ENCODE data around the gene PRUNE2. TPM values are rescaled to one million over a fixed set of nuclear protein-coding genes. Genes with fewer than 3 reads are reported as not detected.

PRUNE2 gene
- total RNA-seq, 2 donors from 2014 or later: 357 to 477 TPM

DNA sequence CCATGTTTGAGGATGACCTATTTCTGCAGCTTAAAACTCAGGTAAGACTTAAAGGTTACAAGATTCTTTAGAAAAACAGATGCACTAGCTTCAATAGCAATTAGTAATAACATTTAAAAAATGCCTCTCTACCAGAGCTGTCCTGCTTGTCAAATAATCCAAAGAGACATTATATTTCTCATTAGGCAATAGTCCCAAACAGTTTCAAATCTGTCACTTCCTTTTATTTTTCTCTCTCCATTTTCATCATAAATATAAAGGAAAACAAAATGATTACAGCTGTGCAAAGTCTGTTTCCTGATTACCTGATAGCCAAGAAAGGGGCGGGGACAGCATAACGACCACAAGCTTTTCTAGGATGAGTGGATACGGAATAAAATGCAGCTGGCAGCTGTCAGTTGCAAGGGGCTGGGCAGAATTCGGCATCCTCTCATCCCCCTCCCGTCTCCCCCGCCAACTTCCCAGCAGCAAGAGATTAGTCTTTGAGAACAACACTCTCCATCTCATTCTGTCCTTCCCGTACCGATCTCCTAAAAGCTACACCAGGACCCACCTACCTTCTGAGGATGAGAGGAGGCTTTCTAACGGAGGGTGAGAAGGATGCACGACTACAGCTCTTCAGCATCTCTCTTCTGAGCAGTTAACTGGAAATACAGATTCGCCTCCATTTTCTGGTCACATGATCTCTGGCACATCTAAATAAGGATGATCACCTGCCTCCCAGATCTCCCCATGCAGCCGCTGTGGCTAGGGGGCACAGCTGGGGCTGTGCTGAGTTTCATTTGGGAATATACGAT lies 214.2 kb downstream of the PRUNE2 start:
- no peak for DNase-seq (ENCODE audit: low spot score)
- intact Hi-C loops (cut with DNase I): no loop called here

DNA sequence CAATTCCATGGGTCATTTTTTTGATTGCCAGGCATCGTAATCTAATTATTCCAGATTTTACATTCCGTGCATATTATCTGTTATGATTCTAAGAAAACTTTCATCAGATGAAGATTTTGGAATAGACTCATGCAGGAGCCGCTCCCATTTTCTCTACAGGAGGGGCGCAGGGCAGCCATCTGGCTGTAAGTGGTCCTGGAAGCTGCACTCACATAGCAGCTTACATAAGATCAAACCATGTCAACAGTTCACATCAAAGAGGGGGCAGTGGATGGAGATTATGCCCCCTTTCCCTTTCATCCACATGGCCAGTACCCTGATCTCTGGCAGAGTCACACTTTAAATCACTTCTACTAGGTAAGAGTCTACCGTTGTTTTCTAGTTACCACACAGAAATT lies 214.9 kb downstream of the PRUNE2 start:
- DNase-seq (ENCODE audit: low spot score): no peak
- intact Hi-C loops (cut with DNase I): no loop called here

DNA sequence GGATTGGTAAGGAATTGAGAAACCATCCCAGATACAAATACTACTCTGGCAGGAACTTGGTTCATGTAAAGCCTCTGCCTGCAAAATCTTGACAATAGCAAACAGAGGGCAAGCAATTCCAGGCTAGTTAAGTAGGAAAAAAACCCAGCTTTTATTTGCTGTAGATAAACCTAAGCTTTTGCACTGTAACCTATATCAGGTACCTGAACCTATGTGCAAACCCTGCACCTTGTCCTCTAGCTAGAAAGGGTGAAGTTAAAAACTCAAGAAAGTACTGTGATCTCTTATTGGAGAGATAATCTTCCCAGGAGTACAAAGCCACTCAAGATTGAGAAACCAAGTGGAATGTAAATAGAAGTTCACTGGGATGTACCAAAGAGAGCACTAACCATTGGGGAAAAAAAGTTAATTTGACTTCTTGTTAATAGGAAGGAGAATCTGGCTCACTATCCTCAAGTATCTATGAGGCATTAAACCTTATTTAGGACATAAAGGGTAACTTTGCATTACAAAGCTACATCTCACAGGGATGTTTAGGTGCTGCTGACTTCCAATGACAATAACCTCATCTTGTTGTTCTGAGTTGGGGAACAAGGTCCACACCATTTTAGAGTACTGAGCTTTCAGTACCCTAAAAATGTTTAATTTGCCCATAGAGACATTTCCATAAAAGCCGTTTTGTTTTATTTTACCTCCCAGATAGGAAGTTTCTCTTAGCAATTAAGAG lies 215.5 kb downstream of the PRUNE2 start:
- intact Hi-C loops (cut with DNase I): no loop called here
- DNase-seq (ENCODE audit: low spot score): no peak

DNA sequence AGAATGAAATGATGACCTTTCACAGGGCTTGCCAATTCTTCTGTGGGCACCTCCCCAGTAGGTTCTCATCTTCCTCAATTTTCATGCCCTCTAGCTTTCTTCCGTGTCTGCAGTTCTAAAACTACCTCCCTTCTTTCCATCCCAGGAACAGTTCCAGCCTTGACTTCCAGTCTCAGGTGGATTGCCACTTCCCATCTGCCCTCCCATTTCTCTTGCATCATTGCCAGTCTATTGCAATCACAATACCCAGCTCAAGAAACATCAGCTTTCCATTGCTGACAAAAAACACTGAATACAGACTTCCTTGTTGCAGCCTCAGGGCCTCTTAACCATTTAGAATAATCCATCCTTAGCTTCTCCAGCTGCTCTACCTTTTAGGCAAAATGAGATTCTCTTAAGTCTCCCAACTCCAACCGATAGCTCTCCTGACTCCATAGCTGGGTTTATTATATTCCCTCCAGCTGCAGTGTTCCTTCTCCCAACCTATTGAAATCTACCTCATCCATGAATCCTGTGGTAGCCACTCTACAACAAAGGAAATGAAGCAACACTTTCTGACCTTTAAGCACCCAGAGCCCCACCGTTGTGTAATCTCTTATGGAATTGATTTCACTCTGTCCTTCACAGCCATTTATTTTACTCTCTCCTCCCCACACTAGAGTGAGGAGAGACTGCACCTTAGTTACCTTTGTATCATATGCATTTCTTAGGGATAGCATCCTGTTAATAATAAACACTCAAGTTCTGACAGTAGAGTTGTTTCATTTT lies 217.3 kb downstream of the PRUNE2 start:
- intact Hi-C loops (cut with DNase I): no loop called here
- no peak for DNase-seq (ENCODE audit: low spot score)

DNA sequence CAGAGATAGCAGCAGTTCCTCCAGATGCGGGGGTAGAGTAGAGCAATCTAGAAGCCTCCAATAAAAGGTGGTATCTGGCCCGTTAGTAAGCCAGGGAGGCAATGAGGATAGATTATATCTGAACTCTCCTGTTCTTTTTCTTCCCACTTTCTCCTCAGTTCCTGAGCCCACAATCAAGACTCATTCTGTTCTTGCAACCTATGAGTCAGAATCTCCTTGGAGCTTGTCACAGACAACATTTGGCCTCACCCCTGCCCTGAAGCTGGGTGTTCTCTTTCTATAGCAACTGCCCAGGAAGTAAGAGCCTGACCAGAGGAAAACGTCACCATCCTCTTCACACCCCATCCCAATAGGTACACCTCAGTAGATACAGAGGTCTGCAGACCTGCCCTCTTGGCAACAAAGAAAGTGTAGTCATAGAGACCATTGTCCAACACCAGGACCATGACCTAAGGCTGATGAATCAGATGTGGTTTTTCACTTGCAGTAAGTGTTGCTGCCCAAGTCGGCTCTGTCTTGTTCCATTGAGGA lies 218.0 kb downstream of the PRUNE2 start:
- intact Hi-C loops (cut with DNase I): no loop called here
- DNase-seq (ENCODE audit: low spot score): no peak

DNA sequence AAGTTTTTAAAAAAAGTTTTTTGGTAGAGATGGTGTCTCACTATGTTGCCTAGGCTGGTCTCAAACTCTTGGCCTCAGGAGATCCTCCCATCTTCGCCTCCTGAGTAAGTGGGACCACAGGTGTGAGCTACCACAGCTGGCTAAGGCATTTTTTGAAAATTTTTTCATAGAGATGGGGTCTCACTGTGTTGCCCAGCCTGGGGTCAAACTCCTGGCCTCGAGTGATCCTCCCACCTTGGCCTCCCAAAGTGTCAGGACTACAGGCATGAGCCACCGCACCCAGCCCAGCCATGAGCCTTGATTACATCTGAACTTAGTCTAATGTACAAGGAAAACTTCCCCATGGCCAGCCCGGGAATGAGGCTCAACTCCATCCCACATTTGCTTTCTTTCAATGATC lies 219.2 kb downstream of the PRUNE2 start:
- intact Hi-C loops (cut with DNase I): no loop called here
- no peak for DNase-seq (ENCODE audit: low spot score)

DNA sequence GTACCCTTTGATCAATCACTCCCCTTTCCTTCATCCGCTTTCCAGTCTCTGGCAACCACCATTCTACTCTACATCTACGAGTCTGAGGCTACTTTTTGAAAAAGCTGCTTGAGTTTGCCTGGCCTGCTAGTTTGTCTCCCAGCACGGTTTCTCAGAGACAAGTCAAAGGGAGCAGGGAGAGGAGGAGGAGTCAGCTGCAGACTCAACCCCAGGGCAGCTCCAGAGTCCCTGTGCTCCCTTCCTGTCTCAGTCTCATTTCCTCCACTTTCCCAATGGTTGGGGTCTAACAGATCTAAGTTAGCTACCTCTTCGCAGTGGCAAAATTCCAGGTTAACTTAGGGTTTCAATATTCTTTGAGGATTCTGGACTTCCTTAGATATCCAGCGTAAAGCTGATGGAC lies 221.7 kb downstream of the PRUNE2 start:
- no peak for DNase-seq (ENCODE audit: low spot score)
- intact Hi-C loops (cut with DNase I): no loop called here

DNA sequence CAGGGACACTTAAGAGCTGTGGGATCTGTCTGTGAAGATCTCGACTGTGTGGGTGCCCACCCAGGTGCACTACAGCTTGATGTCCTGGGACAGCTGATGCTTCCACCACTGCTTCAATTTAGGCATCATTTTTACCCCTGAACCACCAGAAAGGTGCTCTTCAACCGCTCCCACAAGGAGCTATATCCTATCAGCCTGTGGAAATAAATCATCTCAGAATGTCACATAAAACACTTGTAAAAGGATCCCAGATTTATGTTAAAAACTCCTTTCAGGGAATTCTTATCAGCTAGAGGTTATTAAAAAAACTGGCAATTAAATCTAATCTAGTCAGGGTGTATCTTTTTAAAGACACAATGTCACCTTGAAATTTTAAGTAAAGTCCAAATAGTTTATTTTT lies 224.4 kb downstream of the PRUNE2 start:
- no peak for DNase-seq (ENCODE audit: low spot score)
- intact Hi-C loops (cut with DNase I): no loop called here

DNA sequence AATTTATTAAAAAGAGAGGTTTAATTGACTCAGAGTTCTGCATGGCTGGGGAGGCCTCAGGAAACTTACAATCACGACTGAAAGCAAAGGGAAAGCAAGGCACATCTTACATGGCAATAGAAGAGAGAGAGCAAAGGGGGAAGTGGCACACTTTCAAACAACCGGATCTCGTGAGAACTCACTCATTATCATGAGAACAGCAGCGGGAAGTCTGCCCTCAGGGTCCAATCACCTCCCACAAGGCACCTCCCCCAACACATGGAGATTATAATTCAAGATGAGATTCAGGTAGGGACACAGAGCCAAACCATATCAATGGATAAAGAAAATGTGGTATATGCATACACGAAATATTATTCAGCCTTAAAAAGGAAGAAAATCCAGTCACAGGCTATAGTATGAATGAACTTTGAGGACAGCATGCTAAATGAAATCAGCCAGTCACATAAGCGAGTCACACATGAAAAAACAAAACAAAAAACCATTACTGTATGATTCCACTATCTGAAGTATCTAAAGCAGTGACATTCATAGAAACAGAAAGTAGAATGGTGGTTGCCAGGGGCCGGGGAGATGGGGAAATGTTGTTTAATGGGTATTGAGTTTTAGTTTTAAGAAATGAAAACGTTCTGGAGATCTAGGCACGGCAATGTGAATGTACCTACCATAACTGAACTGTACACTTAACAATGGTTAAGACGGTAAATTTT lies 225.0 kb downstream of the PRUNE2 start:
- no peak for DNase-seq (ENCODE audit: low spot score)
- intact Hi-C loops (cut with DNase I): no loop called here

DNA sequence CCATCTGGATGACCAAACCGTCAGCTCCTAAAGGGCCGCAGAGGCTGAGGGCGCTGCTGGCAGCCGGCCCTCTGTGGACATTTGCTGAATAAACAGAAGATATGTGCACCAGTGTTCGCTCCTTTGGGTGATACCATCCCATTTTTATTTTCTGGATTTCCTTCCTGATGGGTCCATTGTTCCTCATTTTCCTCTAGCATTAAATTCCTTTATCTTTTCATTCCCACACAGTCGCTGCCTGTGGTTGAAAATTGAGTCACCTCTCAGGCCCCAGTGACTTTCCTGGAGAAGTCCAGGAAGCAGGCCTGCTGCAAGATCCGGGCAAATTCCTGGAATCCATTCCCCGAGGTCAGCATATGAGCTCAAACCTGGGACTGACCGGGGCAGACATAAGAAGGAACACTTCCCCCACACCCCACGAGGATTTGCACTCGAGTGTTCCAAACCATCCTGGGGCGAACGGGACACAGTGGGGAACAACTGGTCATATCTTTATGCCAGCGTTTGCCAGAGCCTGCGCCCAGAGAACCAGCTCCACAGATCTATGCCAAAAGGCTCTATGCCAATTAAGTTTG lies 228.3 kb downstream of the PRUNE2 start:
- no peak for DNase-seq (ENCODE audit: low spot score)
- intact Hi-C loops (cut with DNase I): no loop called here

DNA sequence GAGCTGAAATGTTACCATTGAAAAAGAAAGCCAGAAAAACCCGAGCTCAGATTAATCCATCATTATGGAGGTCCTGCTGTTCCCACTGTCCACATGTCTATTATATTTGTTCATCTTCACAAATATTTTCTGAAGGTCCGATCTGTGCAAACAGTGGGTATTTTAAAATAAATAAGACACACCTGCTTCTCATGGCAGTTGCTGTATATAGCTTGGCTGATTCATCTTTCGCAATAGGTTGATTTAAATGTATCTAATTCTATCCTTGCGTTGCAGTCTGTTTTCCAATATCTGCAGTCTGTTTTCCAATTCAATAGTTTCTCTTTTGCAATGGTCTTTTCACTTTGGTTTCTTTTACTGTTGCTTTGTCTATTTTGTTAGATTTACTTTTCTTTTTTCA lies 229.1 kb downstream of the PRUNE2 start:
- DNase-seq (ENCODE audit: low spot score): no peak
- intact Hi-C loops (cut with DNase I): no loop called here

DNA sequence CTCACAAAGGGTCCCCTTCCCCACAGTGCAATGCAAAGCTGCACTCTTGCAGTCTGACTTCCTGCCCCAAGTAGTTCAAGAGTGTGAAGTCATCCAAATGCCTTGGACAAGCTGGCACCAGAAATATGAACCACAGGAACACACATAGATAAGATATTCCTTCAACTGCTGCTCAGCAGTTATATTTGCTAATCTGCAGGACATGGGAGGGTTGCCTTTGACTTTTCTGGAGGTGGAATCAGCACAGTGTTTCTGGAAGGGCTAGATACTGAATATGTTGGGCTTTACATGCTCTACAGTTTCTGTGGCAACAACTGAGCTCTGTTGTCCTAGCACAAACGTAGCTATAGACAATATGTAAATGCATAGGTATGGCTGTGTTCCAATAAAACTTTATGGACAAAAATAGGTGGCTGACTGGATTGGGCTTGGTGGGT lies 238.4 kb downstream of the PRUNE2 start:
- intact Hi-C loops (cut with DNase I): loop anchor here in 1 of 2 donors (5.0 kb wide), 1 partner anchor 35 kb away; no protein-coding TSS in a partner anchor
- no peak for DNase-seq (ENCODE audit: low spot score)

DNA sequence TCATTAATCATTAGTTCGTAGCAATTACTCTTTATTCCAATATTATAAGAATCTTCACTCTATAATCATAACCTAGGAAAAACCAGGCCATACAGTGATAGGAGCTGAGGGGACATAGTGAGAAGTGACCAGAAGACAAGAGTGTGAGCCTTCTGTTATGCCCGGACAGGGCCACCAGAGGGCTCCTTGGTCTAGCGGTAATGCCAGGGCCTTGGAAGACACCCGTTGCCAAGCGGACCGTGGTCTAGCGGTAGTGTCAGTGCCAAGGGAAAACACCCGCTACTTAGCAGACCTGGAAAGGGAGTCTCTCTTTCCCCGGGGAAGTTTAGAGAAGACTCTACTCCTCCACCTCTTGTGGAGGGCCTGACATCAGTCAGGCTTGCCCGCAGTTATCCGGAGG lies 239.9 kb downstream of the PRUNE2 start:
- intact Hi-C loops (cut with DNase I): loop anchor here in 1 of 2 donors (5.0 kb wide), 1 partner anchor 36 kb away; no protein-coding TSS in a partner anchor
- DNase-seq (ENCODE audit: low spot score): peak; percentile 86

DNA sequence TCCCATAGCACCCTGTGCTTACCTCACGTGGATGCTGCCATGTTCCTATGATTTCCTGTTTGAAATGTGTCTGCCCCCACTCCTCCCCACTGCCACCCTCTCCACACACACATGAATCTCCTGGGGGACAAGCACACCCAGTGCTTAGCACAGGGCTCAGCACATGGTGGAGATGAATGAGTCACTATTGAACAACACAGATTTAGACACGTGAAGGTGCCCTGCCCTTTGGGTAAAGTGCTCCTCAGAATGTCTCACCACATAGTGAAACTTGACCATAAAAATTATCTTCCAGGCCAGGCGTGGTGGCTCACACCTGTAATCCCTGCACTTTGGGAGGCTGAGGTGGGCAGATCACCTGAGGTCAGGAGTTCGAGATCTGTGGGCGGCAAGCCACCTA lies 240.5 kb downstream of the PRUNE2 start:
- DNase-seq (ENCODE audit: low spot score): no peak
- intact Hi-C loops (cut with DNase I): loop anchor here in 1 of 2 donors (5.0 kb wide), 1 partner anchor 37 kb away; no protein-coding TSS in a partner anchor

DNA sequence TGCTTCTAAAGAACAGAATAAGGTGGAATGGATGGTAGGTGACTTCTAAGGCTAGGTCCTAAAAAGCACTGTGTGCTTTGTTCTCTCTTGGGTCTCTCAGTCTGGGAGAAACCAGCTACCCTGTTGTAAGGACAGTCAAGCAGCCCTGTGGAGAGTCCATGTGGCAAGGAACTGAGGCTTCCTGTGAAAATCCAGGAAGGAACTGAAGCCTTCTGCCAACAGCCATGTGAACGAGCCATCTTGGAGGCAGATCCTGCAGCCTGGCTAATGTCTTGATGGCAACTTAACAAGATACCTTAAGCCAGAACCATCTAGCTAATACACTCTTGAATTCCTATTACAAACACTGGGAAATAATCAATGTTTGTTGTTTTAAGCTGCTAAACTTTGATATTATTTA lies 241.8 kb downstream of the PRUNE2 start:
- DNase-seq (ENCODE audit: low spot score): no peak
- intact Hi-C loops (cut with DNase I): no loop called here

DNA sequence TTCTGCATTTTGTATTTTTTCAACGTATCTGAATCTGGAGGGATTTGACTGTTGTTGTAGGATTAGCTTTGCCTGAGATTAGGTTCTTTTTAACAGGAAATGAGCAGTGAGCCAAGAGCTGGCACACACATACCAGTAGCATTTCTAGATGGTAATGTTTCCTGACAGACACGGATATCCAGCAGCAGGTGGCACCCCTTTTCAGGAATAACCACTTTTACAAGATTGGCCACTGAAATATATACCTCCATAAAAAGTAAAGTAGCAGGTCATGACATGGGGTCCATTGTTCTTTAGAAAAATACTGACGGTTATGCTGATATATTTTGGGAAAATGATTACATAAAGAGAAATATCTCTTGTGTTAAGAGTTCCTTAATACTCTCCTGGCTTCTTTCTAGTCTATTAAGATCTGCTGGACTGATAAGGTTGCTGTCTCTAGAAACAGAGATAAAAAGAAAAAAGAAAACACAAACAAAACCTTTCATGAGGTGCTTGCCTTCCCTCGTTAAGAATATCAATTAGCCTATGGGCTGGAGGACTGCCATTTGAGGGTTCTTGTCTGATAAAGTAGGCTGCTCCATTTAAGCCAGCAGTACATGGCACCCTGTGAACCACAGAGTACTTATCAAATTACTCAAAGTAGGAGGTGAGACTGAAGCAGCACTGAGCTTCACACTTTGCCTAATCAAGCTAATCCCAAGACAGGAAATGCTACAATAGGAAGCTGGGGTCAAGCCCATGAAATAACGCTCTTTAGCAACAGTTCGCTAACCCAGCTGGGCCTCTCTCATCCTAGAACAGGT lies 243.2 kb downstream of the PRUNE2 start:
- DNase-seq (ENCODE audit: low spot score): no peak
- intact Hi-C loops (cut with DNase I): no loop called here

DNA sequence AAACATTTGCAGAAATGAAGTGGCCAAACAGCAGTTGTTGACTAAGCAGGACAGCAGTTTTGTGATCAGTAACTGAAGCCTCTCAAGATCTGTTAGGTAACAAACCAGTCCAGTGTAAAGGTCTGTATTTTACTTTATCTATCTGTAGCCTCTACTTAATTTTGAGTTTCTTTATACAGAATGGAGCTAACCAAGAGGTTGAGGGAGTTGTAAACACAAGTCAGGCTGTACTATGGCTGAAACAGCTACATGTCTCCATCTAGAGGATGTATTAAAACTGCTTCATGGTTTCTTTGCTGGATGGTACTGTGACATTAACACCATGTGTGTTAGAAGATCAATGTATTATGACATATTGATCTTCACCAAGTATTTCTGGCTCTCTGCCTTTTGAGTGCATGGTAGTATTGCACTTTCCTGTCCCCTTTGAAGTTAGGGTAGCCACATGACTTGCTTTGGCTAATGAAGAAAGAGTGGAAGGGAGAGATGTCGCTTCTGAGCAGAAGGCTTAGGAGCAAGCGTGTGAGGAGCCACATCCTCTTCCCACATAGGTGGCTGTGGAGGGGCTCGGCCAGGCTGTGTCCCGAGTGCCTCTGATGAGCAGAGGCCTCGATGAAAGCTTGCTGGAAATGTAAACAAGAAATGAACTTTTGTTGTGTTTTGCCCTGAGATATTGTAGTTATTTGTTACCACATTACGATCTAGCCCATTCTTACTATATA lies 247.2 kb downstream of the PRUNE2 start:
- DNase-seq (ENCODE audit: low spot score): no peak
- intact Hi-C loops (cut with DNase I): no loop called here
